ENCODE data around the gene KCTD11.
"Not testable (repeated sequence)": the region's sequence is repeated elsewhere in the genome, so short reads cannot be mapped to it uniquely, and the experiment has no call there.

Gene KCTD11

GRCh38 chr17:7343250-7343649 lies 8.7 kb upstream of the KCTD11 start:
- no peak for DNase-seq (ENCODE audit: low read depth in 3 of 3)

DNA sequence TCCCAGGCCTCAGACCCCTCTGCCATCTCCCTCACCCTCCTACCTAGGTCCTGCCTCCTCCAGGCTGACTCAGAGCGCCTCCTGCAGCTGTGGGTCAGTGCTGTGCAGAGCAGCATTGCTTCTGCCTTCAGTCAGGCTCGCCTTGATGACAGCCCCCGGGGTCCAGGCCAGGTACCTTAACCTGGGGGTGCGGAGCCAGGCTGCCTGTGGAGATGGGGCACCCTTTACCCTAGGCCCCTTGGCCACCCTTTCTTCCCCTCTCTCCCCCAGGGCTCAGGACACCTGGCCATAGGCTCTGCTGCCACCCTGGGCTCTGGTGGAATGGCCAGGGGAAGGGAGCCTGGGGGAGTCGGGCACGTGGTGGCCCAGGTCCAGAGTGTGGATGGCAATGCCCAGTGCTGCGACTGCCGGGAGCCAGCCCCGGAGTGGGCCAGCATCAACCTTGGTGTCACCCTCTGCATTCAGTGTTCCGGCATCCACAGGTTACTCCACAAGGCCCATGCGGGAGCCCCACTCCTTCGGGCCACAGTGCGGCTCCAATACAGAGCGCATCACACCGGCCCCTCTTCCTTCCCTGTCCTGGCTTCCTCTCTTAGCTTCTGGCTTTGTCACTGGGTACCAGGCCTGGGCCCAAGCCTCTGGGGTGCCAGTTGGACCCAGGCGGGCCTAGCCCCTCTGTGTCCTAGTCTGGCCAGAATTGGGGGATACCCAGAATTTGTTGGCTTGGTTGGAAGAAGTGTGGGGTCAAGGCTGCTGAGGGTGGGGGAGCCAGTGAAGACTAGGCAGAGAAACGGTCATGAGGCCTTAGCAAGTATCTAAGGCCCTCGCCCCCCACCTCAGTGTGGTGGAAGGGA lies 5.0 kb upstream of the KCTD11 start:
- no peak for DNase-seq (ENCODE audit: low read depth in 3 of 3)

GRCh38 chr17:7347630-7348477 lies 4.1 kb upstream of the KCTD11 start:
- no peak for DNase-seq (ENCODE audit: low read depth in 3 of 3)

DNA sequence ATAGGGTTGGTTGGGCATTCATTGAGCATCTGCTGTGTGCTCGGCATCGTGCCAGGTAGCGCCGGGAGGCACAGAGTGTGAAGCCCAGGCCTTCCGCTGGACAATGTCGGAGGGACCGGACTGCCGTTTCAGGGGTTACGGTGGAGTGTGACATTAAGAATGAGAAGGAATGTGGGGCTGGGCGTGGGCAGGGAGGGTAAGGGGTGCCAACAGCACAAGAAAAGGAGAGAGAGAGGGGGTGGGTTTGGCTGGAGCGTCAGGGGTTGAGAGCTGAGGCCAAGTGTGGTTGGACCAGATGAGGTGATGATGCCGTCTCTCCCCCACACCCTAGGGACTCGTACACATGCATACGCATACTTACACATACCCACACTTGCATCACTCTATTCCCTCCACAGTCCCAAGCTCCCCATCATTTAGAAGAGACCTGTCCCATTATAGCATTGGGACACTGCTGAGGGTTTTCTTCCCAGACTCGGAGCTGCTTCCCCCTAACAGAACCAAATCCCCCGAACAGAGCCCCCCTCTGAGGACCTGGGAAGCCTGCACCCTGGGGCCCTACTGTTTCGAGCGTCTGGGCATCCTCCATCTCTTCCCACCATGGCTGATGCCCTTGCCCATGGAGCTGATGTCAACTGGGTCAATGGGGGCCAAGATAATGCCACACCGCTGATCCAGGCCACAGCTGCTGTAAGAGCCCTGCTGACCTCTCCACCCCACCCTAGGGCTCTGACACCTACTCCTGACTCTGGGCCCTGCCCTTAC lies 3.3 kb upstream of the KCTD11 start:
- DNase-seq (ENCODE audit: low read depth in 3 of 3): no peak

GRCh38 chr17:7352503-7352889 lies 534 bp downstream of the KCTD11 start:
- no peak for DNase-seq (ENCODE audit: low read depth in 3 of 3)

GRCh38 chr17:7352910-7353635 lies 1.1 kb downstream of the KCTD11 start:
- no peak for DNase-seq (ENCODE audit: low read depth in 3 of 3)

DNA sequence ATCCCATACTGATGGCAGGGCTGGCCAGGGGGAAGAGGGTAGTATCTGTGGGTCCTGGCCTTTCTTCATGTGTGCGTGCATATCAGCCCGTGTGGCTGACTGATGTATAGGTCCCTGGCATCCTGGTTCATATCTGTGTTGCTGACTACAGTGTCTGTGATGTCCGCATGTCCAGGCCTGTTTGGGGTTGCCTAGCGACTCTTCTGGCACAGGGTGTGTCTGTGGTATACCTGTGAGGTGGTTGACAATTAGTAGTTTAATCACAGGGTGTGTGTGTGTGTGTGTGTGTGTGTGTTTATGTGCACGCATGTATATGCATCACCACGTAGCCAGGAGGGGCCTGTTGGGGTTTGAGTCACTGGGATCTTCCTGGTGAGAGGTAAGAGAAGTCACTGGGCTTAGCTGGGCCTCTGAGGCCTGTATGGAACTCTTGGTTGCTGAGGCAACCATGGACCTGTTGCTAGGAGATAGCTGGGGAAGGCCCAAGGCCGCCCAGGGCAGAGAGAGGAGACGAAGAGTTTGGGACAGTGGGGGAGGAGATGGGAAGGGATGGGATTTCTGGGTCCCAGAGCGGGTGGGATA lies 2.4 kb downstream of the KCTD11 start:
- DNase-seq (ENCODE audit: low read depth in 3 of 3): no peak

GRCh38 chr17:7355053-7355452 lies 3.1 kb downstream of the KCTD11 start, which contains the start of gene TMEM95:
TMEM95 (plus strand) TSS chr17:7355156; CDS start chr17:7355205, 49 bp downstream.
- DNase-seq (ENCODE audit: low read depth in 3 of 3): no peak

DNA sequence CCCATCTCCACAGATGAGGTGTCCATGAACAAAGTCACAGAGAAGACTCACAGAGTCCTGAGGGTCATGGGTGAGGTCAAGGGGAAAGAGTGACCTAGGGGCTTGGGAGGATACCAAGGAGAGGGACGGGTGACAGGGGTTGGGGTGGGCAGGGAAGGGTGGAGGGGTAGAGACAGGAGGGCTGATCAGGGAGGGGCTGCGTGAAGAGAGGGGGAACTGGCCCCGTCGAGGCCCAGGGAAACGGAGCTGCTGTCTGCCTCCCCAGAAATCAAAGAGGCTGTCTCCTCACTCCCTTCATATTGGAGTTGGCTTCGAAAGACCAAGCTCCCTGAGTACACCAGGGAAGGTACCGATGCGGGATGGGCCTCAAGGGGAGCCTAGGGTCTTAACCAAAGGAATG lies 3.6 kb downstream of the KCTD11 start:
- no peak for DNase-seq (ENCODE audit: low read depth in 3 of 3)

DNA sequence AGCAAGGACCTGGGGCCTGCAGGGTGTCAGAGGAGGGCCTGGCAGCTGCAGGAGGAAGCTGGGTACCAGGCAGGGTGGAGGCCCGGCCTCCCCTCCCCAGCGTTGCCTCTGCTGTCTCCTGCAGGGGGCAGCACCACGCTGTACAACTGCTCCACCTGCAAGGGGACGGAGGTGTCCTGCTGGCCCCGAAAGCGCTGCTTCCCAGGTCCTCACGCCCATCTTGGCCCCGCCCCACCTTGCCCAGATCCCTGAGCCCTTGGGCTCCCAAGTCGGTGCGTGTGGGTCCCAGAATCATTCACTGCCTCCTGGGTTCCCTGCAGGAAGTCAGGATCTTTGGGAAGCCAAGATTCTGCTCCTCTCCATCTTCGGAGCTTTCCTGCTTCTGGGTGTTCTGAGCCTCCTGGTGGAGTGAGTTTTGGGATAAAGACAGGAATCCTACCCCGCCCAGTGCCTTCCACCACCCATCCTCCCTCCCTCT lies 4.1 kb downstream of the KCTD11 start:
- DNase-seq (ENCODE audit: low read depth in 3 of 3): peak; percentile 68 to 79 (median 73)

- no peak for DNase-seq (ENCODE audit: low read depth in 3 of 3)
Observed at GRCh38 chr17:7356756-7357155, 4.8 kb downstream of the KCTD11 start.

- DNase-seq (ENCODE audit: low read depth in 3 of 3): no peak
Observed at GRCh38 chr17:7357381-7357780, 5.4 kb downstream of the KCTD11 start.

DNA sequence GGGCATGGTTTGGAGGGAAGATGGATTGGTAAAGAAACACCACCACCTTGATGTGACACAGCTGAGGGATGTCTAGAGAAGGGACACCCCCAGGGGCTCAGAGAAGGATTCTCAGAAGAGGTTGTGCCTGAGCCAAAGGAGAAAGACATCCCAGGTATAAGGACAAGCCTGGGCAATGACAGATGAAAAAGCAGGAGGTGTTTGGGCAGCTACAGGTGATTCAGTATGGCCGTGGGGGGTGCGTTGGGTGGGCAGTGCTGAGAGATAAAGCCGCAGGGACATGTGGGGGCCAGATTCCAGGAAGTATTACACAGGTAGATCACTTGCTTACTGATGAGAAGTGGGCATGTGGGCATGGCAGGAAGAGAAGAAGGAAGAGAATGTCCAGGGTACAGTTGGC lies 9.9 kb downstream of the KCTD11 start:
- DNase-seq (ENCODE audit: low read depth in 3 of 3): no peak

- no peak for DNase-seq (ENCODE audit: low read depth in 3 of 3)
Observed at GRCh38 chr17:7363311-7363710, 11.3 kb downstream of the KCTD11 start.

DNA sequence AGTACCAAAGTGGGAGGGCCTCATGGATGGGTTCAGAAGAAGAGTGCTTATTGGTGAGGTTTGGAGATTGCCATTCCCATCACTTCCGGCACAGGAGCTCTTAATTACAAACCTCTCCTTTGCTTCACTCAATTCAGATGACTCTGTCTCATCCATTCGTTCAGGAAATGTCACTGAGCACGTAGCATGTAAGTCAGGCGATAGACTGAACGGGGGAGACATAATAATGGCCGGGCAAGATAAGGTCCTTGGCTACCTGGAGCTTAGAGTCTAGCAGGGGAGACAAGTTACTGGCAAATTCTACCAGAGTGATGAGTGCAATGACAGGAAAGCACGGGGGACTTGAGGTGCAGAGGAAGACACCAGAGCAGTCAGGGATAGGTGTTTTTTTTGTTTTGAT lies 14.0 kb downstream of the KCTD11 start:
- not testable (repeated sequence) for DNase-seq (ENCODE audit: low read depth in 3 of 3)

- DNase-seq (ENCODE audit: low read depth in 3 of 3): no peak
Observed at GRCh38 chr17:7367083-7367482, 15.1 kb downstream of the KCTD11 start.

GRCh38 chr17:7367918-7368598 lies 16.1 kb downstream of the KCTD11 start:
- no peak for DNase-seq (ENCODE audit: low read depth in 3 of 3)

DNA sequence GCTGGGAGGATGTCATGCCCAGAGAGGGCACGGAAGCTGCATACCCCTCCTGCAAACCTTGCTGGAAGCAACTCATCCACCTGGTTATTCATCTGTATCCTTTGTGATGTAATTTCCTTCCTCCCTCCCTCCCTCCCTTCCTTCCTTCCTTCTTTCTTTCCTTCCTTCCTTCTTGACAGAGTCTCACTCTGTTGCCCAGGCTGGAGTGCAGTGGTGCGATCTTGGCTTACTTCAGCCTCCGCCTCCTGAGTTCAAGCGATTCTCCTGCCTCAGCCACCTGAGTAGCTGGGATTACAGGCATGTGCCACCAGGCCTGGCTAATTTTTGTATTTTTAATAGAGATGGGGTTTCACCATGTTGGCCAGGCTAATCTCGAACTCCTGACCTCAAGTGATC lies 16.6 kb downstream of the KCTD11 start:
- DNase-seq (ENCODE audit: low read depth in 3 of 3): not testable (repeated sequence)

GRCh38 chr17:7369825-7370224 lies 17.9 kb downstream of the KCTD11 start:
- no peak for DNase-seq (ENCODE audit: low read depth in 3 of 3)

DNA sequence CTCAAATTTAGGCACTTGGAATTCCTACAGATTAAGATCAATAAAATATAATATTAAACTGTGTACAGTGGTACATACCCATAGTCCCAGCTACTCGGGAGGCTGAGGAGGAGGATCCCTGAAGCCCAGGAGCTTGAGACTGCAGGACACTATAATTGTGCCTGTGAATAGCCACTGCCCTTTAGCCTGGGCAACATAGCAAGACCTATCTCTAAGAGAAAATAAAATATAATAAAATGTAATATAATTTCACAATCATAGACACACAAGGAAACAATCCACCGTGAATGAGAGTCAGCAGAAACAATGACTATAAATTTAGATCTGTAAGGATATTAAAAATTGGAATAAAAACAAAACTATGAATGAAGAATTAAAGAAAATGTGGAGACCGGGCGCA lies 18.9 kb downstream of the KCTD11 start:
- no peak for DNase-seq (ENCODE audit: low read depth in 3 of 3)

Data from stimulated activated CD4-positive, alpha-beta T cell treated with anti-CD3 and anti-CD28 coated beads, TNF-alpha, amount 100 ng/mL, for 4 hours (primary cell).